Mucosa of rectum (tissue), 2 donors: Measurements from ENCODE around the gene DCTN3.

ENCODE experiments used
- H3K27ac ChIP-seq, 2 donors: one replicate each; pipeline ENCODE4 v1.7.0; 2013; ENCODE audit warnings: inconsistent platforms in 2 of 2, low read depth in 2 of 2, low read length in 2 of 2
- H3K27me3 ChIP-seq, 2 donors: one replicate each; pipeline ENCODE4 v1.7.0; 2013; ENCODE audit warnings: low read length in 2 of 2; ENCODE audit not compliant: control insufficient read depth in 2 of 2, insufficient read depth in 2 of 2
- H3K36me3 ChIP-seq, 2 donors: one replicate each; pipeline ENCODE4 v1.7.0; 2013; ENCODE audit warnings: low read length in 2 of 2; ENCODE audit not compliant: control insufficient read depth in 2 of 2, insufficient read depth in 2 of 2
- H3K4me1 ChIP-seq, 2 donors: one replicate each; pipeline ENCODE4 v1.7.0; 2013; ENCODE audit warnings: low read length in 2 of 2, mild to moderate bottlenecking in 1 of 2; ENCODE audit not compliant: control insufficient read depth in 2 of 2, insufficient read depth in 2 of 2
- H3K4me3 ChIP-seq, 2 donors: one replicate each; pipeline ENCODE4 v1.7.0; 2013; ENCODE audit warnings: low read length in 2 of 2
- H3K9ac ChIP-seq, 2 donors: one replicate each; pipeline ENCODE4 v1.7.0; 2013; ENCODE audit warnings: low read length in 2 of 2, low read depth in 1 of 2, mild to moderate bottlenecking in 1 of 2
- H3K9me3 ChIP-seq, 2 donors: one replicate each; pipeline ENCODE4 v1.7.0; 2013; ENCODE audit warnings: low read length in 2 of 2; ENCODE audit not compliant: control insufficient read depth in 2 of 2
- donor health status: healthy.
- donor health status: Normal muscosa, but diverticular disease.

DCTN3 gene

GRCh38 chr9:34566322-34566721, 54.0 kb downstream of the DCTN3 start:
- Histone ChIP-seq H3K4me1 (peaks cover 6 to 10% of the 10 kb centered on the region in 2 donors), H3K27me3 (peaks cover 0 to 3% of the 10 kb centered on the region in 2 donors), H3K36me3 (no peaks in the 10 kb centered on the region), H3K9me3 (no peaks in the 10 kb centered on the region), H3K9ac (no peak overlapping the region), H3K27ac (no peak overlapping the region), H3K4me3 (no peak overlapping the region)

DNA sequence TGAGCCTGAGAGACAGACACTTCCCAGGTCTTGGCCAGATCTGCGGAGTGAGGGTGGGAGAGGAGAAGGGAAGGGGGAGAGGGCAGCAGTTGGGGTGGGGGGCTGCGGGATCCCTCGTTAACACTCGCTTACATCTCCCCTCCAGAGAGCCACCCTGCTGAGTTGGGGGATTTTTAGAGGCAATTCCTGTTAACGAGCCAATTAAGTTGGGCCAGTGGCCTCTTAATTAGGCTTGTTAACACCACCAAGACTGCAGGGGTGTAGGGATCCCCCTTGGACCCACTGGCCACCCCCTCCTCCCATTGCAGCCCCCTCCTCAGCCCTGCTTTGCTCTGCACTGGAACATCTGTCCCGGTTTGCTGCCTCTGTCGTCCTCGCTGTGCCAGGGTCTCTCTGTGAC, 54.4 kb downstream of the DCTN3 start:
- Histone ChIP-seq H3K27me3 (peaks cover 0 to 3% of the 10 kb centered on the region in 2 donors), H3K9me3 (no peaks in the 10 kb centered on the region), H3K4me1 (peaks cover 2 to 6% of the 10 kb centered on the region in 2 donors), H3K9ac (no peak overlapping the region), H3K27ac (no peak overlapping the region), H3K4me3 (no peak overlapping the region), H3K36me3 (no peaks in the 10 kb centered on the region)

GRCh38 chr9:34564617-34565016, 55.7 kb downstream of the DCTN3 start:
- peaks cover 2 to 3% of the 10 kb centered on the region in 2 donors for H3K27me3 ChIP-seq
- no peak overlapping the region for H3K9ac ChIP-seq
- no peak overlapping the region for H3K4me3 ChIP-seq
- H3K9me3 ChIP-seq: no peaks in the 10 kb centered on the region
- no peaks in the 10 kb centered on the region for H3K36me3 ChIP-seq
- H3K4me1 ChIP-seq: peaks cover 6 to 11% of the 10 kb centered on the region in 2 donors
- no peak overlapping the region for H3K27ac ChIP-seq
